SK-N-SH treated with all-trans-retinoic acid at 6 μM for 48 hours (cell line): ENCODE measurements around the gene TMEM74B.

Experiments
- ATAC-seq: fragments of 200-7000 bp; cut with Tn5 transposase; 3 replicates; pipeline ENCODE4 v1.9.1; 2020; ENCODE audit warnings: mild to moderate bottlenecking, moderate library complexity
- ARNTL ChIP-seq: fragments of 450-650 bp; formaldehyde crosslinking; IDR thresholded peaks from 2 replicates; pipeline ENCODE4 v1.5.0; 2020; ENCODE audit warnings: low read depth, mild to moderate bottlenecking, moderate library complexity, borderline replicate concordance
- CREB5 ChIP-seq: fragments of 250-450 bp; sonication (Bioruptor Pico); IDR thresholded peaks from 2 replicates; pipeline ENCODE4 v1.5.1; 2020; ENCODE audit warnings: low read depth, mild to moderate bottlenecking, moderate library complexity
- CSDC2 ChIP-seq: fragments of 250-450 bp; sonication (Bioruptor Pico); IDR thresholded peaks from 2 replicates; pipeline ENCODE4 v1.5.0; 2020; ENCODE audit warnings: mild to moderate bottlenecking, moderate library complexity
- CSRNP3 ChIP-seq: fragments of 250-450 bp; sonication (Bioruptor Pico); IDR thresholded peaks from 2 replicates; pipeline ENCODE4 v1.5.1; 2021; ENCODE audit warnings: mild to moderate bottlenecking, moderate library complexity
- ESRRG ChIP-seq: fragments of 250-450 bp; sonication (Bioruptor Pico); IDR thresholded peaks from 2 replicates; pipeline ENCODE4 v1.6.1; 2021; ENCODE audit warnings: mild to moderate bottlenecking
- GLIS3 ChIP-seq: fragments of 250-450 bp; sonication (Bioruptor Pico); IDR thresholded peaks from 2 replicates; pipeline ENCODE4 v1.5.0; 2020; ENCODE audit warnings: mild to moderate bottlenecking, moderate library complexity
- ISL1 ChIP-seq: fragments of 250-450 bp; sonication (Bioruptor Pico); IDR thresholded peaks from 2 replicates; pipeline ENCODE4 v2.1.2; 2022; ENCODE audit warnings: mild to moderate bottlenecking, moderate library complexity
- PATZ1 ChIP-seq: fragments of 250-450 bp; sonication (Bioruptor Pico); IDR thresholded peaks from 2 replicates; pipeline ENCODE4 v1.8.0; 2020; ENCODE audit warnings: mild to moderate bottlenecking, moderate library complexity, borderline replicate concordance
- PPARA ChIP-seq: fragments of 250-450 bp; sonication (Bioruptor Pico); IDR thresholded peaks from 2 replicates; pipeline ENCODE4 v1.5.0; 2020; ENCODE audit warnings: mild to moderate bottlenecking, borderline replicate concordance
- RARB ChIP-seq: fragments of 250-450 bp; sonication (Bioruptor Pico); IDR thresholded peaks from 2 replicates; pipeline ENCODE4 v1.8.0; 2021; ENCODE audit warnings: mild to moderate bottlenecking, moderate library complexity
- SNAI2 ChIP-seq: fragments of 250-450 bp; sonication (Bioruptor Pico); IDR thresholded peaks from 2 replicates; pipeline ENCODE4 v1.5.0; 2020; ENCODE audit warnings: mild to moderate bottlenecking, moderate library complexity
- TCF4 ChIP-seq: fragments of 250-450 bp; sonication (Bioruptor Pico); IDR thresholded peaks from 2 replicates; pipeline ENCODE4 v1.8.0; 2021; ENCODE audit warnings: mild to moderate bottlenecking, moderate library complexity, borderline replicate concordance
- TOX ChIP-seq: fragments of 250-450 bp; sonication (Bioruptor Pico); IDR thresholded peaks from 2 replicates; pipeline ENCODE4 v1.8.0; 2021; ENCODE audit warnings: mild to moderate bottlenecking, moderate library complexity, borderline replicate concordance
- TSHZ2 ChIP-seq: fragments of 250-450 bp; sonication (Bioruptor Pico); IDR thresholded peaks from 2 replicates; pipeline ENCODE4 v1.5.0; 2020; ENCODE audit warnings: mild to moderate bottlenecking, moderate library complexity
- ZFP30 ChIP-seq: fragments of 450-650 bp; formaldehyde crosslinking; IDR thresholded peaks from 2 replicates; pipeline ENCODE4 v1.5.0; 2022; ENCODE audit warnings: mild to moderate bottlenecking, moderate library complexity
- ZNF565 ChIP-seq: fragments of 450-650 bp; formaldehyde crosslinking; conservative IDR thresholded peaks from 2 replicates; pipeline ENCODE4 v1.5.0; 2020; ENCODE audit warnings: low read depth, mild to moderate bottlenecking, moderate library complexity
- ZNF70 ChIP-seq: fragments of 450-650 bp; formaldehyde crosslinking; IDR thresholded peaks from 2 replicates; pipeline ENCODE4 v1.5.0; 2020; ENCODE audit warnings: mild to moderate bottlenecking, moderate library complexity
- ZNF8 ChIP-seq: fragments of 450-650 bp; formaldehyde crosslinking; IDR thresholded peaks from 2 replicates; pipeline ENCODE4 v1.5.0; 2020; ENCODE audit warnings: mild to moderate bottlenecking, moderate library complexity

Gene TMEM74B

DNA sequence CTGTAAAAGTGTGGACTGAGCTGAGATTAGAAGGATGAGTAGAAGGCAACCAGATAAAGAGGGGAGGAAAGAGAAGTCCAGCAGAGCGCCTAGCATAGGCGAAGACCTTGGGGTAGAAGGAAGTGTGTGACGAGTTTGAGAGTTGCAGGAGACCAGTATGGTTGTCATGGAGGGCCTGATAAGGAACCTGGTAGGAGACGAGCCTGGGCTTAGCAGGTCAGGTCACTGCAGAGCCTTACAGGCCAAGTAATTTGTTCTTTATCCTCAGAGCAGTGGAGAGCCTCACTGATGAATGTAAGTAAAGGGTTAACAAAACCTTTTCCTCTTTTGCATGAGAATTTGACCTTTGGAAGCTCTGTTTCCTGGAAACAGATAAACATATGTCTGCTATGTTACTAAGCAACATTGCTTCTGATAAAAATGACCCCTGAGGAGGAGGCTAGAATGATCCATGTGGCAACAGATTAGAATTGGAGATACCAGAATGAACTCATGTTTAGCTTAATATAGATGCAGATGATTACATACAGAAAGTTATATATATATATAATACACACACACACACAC, 2.9 kb upstream of the TMEM74B start:
- TF ChIP-seq ZFP30 (CRISPR knock-in tag), result no peak
- TF ChIP-seq ZNF70, result no peak
- TF ChIP-seq ARNTL (CRISPR knock-in tag), result no peak
- no peak for TF ChIP-seq PATZ1 (CRISPR knock-in tag)
- TF ChIP-seq ISL1 (CRISPR knock-in tag), result no peak
- TF ChIP-seq TCF4 (CRISPR knock-in tag), result no peak
- TF ChIP-seq ZNF565 (CRISPR knock-in tag), result no peak
- TF ChIP-seq CSDC2 (CRISPR knock-in tag), result no peak
- TF ChIP-seq CREB5 (CRISPR knock-in tag), result no peak
- TF ChIP-seq PPARA, result no peak
- TF ChIP-seq TSHZ2, result no peak
- TF ChIP-seq ZNF8 (CRISPR knock-in tag), result no peak
- no peak for ATAC-seq

GRCh38 chr20:1186367-1186991, 1.7 kb upstream of the TMEM74B start:
- no peak for ATAC-seq
- TF ChIP-seq CSDC2 (CRISPR knock-in tag) (no peak), GLIS3 (CRISPR knock-in tag) (no peak), TOX (no peak), ZFP30 (CRISPR knock-in tag) (no peak), ARNTL (CRISPR knock-in tag) (no peak), RARB (CRISPR knock-in tag) (no peak), TCF4 (CRISPR knock-in tag) (no peak), CREB5 (CRISPR knock-in tag) (no peak), ZNF565 (CRISPR knock-in tag) (no peak), CSRNP3 (CRISPR knock-in tag) (no peak), PPARA (no peak), ESRRG (no peak)

DNA sequence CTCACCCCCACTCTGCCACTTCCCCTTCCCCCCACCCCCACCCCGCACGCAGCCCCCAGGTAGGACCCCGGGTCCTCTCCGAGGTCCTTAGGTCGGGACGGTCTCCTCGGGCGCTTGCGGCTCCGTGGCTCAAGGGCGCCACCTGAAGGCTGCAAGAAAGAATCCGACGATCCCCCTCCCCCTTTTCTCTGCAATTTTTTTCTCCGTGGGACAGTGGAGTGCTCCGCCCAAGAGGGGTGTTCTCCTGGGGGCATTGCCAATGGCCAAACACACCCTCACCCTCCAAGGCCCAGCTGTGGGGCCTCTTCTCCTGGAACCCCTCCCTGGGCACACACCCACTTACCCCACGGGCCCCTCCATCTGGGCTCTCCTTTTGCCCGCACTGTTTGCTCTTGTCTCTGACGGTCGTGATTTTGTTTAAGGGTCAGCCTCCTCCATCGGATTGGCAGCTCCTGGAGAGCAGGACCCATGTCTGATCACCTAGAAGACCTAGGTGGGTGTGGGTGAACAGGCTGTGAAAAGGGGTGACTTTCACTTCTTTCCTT, 1.1 kb upstream of the TMEM74B start:
- ATAC-seq, result peak; percentile 79
- no peak for TF ChIP-seq PPARA
- TF ChIP-seq ZNF8 (CRISPR knock-in tag), result no peak
- no peak for TF ChIP-seq CSRNP3 (CRISPR knock-in tag)
- no peak for TF ChIP-seq CSDC2 (CRISPR knock-in tag)
- no peak for TF ChIP-seq PATZ1 (CRISPR knock-in tag)
- TF ChIP-seq GLIS3 (CRISPR knock-in tag), result no peak
- TF ChIP-seq SNAI2 (CRISPR knock-in tag), result no peak
